Fibroblast of lung (primary cell): Measurements from ENCODE around the gene NMRK2. TPM values are rescaled to one million over a fixed set of nuclear protein-coding genes. Genes with fewer than 3 reads are reported as not detected.

Experiments
- DNase-seq, 2 donors: peaks; one replicate each; pipeline versions ENCODE4 v3.0.0 to v3.0.0-alpha.2; 2010; ENCODE audit warnings: low read depth in 2 of 2
- H2AFZ ChIP-seq: 2 replicates; pipeline ENCODE4 v1.5.1; 2012; ENCODE audit warnings: low read length, control low read depth, inconsistent platforms
- H3K27ac ChIP-seq: 2 replicates; pipeline ENCODE4 v1.5.1; 2011; ENCODE audit warnings: low read length, control low read depth; ENCODE audit not compliant: insufficient read depth
- H3K27me3 ChIP-seq: 2 replicates; pipeline ENCODE4 v1.5.1; 2011; ENCODE audit warnings: mild to moderate bottlenecking, low read length; ENCODE audit not compliant: control insufficient read depth, insufficient read depth
- H3K36me3 ChIP-seq: 2 replicates; pipeline ENCODE4 v1.5.1; 2011; ENCODE audit warnings: low read length; ENCODE audit not compliant: control insufficient read depth, insufficient read depth
- H3K4me1 ChIP-seq: 2 replicates; pipeline ENCODE4 v1.5.1; 2011; ENCODE audit warnings: low read length; ENCODE audit not compliant: control insufficient read depth, insufficient read depth; ENCODE audit errors: extremely low read depth
- H3K4me2 ChIP-seq: 2 replicates; pipeline ENCODE4 v1.5.1; 2011; ENCODE audit warnings: low read length, control low read depth; ENCODE audit not compliant: insufficient read depth; ENCODE audit errors: extremely low read depth
- H3K4me3 ChIP-seq, 4 experiments: fragments of 200-600 bp in 1 of 4; sonication (generic) in 1 of 4; replicated peaks in 1 of 4; 2 replicates each; pipeline ENCODE4 v1.5.1; 2011 to 2016; ENCODE audit warnings: low read length in 4 of 4, low read depth in 3 of 4, mild to moderate bottlenecking in 3 of 4, control low read depth in 2 of 4, inconsistent platforms in 1 of 4, mixed read lengths in 1 of 4; ENCODE audit not compliant: insufficient read depth in 1 of 4; ENCODE audit errors: control extremely low read depth in 1 of 4
- H3K79me2 ChIP-seq: 2 replicates; pipeline ENCODE4 v1.5.1; 2012; ENCODE audit warnings: mild to moderate bottlenecking, low read length, inconsistent platforms; ENCODE audit not compliant: control insufficient read depth, insufficient read depth
- H3K9ac ChIP-seq: 2 replicates; pipeline ENCODE4 v1.5.1; 2011; ENCODE audit warnings: mild to moderate bottlenecking, low read length, control low read depth; ENCODE audit not compliant: insufficient read depth
- H3K9me3 ChIP-seq: 2 replicates; pipeline ENCODE4 v1.5.1; 2012; ENCODE audit warnings: low read depth, low read length; ENCODE audit not compliant: control insufficient read depth, insufficient read depth
- H4K20me1 ChIP-seq: 2 replicates; pipeline ENCODE4 v1.5.1; 2011; ENCODE audit warnings: low read length; ENCODE audit not compliant: control insufficient read depth, insufficient read depth; ENCODE audit errors: extremely low read depth
- CTCF ChIP-seq, 2 donors: IDR thresholded peaks in 1 of 2; conservative IDR thresholded peaks in 1 of 2; 1 replicate in 1 of 2; 2 replicates in 1 of 2; pipeline ENCODE4 v1.5.1; 2011 to 2012; ENCODE audit warnings: low read length in 2 of 2, control low read depth in 1 of 2, inconsistent platforms in 1 of 2, low read depth in 1 of 2, mild to moderate bottlenecking in 1 of 2
- EZH2 ChIP-seq: IDR thresholded peaks from 2 replicates; pipeline ENCODE4 v1.5.1; 2012; ENCODE audit warnings: low read length, control low read depth, mild to moderate bottlenecking; ENCODE audit errors: missing control alignments
- polyA plus RNA-seq, 2 donors: library from polyadenylated mRNA; depleted of rRNA in 1 of 2; stranded (reverse) in 1 of 2; unstranded in 1 of 2; fragments of >200 nt; gene quantifications; 2 replicates each; pipeline ENCODE4 v1.2.1, GENCODE V29; 2011 to 2012; ENCODE audit warnings: missing spikeins in 1 of 2
- total RNA-seq: library from RNA; depleted of rRNA; stranded (reverse); fragments of >200 nt; gene quantifications from 2 replicates; pipeline ENCODE4 v1.2.1, GENCODE V29; 2014

Gene NMRK2
- total and polyA plus RNA-seq, 2 donors (not counting 1 experiment from before 2014, with no cell fraction given): not detected

GRCh38 chr19:3958836-3959765, 26.2 kb downstream of the NMRK2 start:
- H3K9ac ChIP-seq: no peak overlapping the region
- H3K4me1 ChIP-seq: no peaks in the 10 kb centered on the region
- TF ChIP-seq CTCF (conservative IDR thresholded peaks at IDR 0.05 in 1 of 2, IDR thresholded peaks at IDR 0.05 in 1 of 2; ENCODE audit: low read depth in 1 of 2, low read length in 2 of 2) (no peak), EZH2 (no peak)
- no peaks in the 10 kb centered on the region for H3K9me3 ChIP-seq
- no peak overlapping the region for H3K27ac ChIP-seq
- H3K36me3 ChIP-seq: peaks cover 33% of the 10 kb centered on the region
- DNase-seq: no peak
- H3K4me2 ChIP-seq: no peak overlapping the region
- H4K20me1 ChIP-seq: no peaks in the 10 kb centered on the region
- H3K4me3 ChIP-seq: no peak overlapping the region
- H3K27me3 ChIP-seq: no peaks in the 10 kb centered on the region
- H3K79me2 ChIP-seq: peaks cover 16% of the 10 kb centered on the region
- no peak overlapping the region for H2AFZ ChIP-seq

GRCh38 chr19:3959766-3960131, 26.9 kb downstream of the NMRK2 start:
- Histone ChIP-seq H3K27me3 (no peaks in the 10 kb centered on the region), H4K20me1 (no peaks in the 10 kb centered on the region), H3K36me3 (peaks cover 37% of the 10 kb centered on the region), H3K4me2 (no peak overlapping the region), H3K79me2 (peaks cover 20% of the 10 kb centered on the region), H3K9me3 (no peaks in the 10 kb centered on the region), H3K9ac (no peak overlapping the region), H3K4me1 (no peaks in the 10 kb centered on the region), H2AFZ (no peak overlapping the region), H3K4me3 (no peak overlapping the region), H3K27ac (no peak overlapping the region)
- TF ChIP-seq EZH2 (no peak), CTCF (conservative IDR thresholded peaks at IDR 0.05 in 1 of 2, IDR thresholded peaks at IDR 0.05 in 1 of 2; ENCODE audit: low read depth in 1 of 2, low read length in 2 of 2) (no peak)
- no peak for DNase-seq

- no peak overlapping the region for H3K27ac ChIP-seq
- no peak overlapping the region for H3K9ac ChIP-seq
- no peaks in the 10 kb centered on the region for H4K20me1 ChIP-seq
- H3K4me2 ChIP-seq: no peak overlapping the region
- DNase-seq: no peak
- H3K4me1 ChIP-seq: no peaks in the 10 kb centered on the region
- TF ChIP-seq EZH2 (no peak), CTCF (conservative IDR thresholded peaks at IDR 0.05 in 1 of 2, IDR thresholded peaks at IDR 0.05 in 1 of 2; ENCODE audit: low read depth in 1 of 2, low read length in 2 of 2) (no peak)
- no peaks in the 10 kb centered on the region for H3K9me3 ChIP-seq
- no peak overlapping the region for H2AFZ ChIP-seq
- no peaks in the 10 kb centered on the region for H3K27me3 ChIP-seq
- H3K36me3 ChIP-seq: peaks cover 42% of the 10 kb centered on the region
- H3K4me3 ChIP-seq: no peak overlapping the region
- H3K79me2 ChIP-seq: peaks cover 31% of the 10 kb centered on the region
Observed at GRCh38 chr19:3961007-3961406, 28.1 kb downstream of the NMRK2 start.
